ENCODE results near the gene TRAF3.

The TRAF3 gene

GRCh38 chr14:102931580-102932285 is 154.5 kb downstream of the TRAF3 start:
- no peak for DNase-seq (ENCODE audit: low read depth in 2 of 3, low spot score in 1 of 3)

GRCh38 chr14:102932484-102933248 is 155.4 kb downstream of the TRAF3 start:
- DNase-seq (ENCODE audit: low read depth in 2 of 3, low spot score in 1 of 3) = no peak

GRCh38 chr14:102933618-102934231 is 156.5 kb downstream of the TRAF3 start:
- DNase-seq (ENCODE audit: low read depth in 2 of 3, low spot score in 1 of 3) = no peak

DNA sequence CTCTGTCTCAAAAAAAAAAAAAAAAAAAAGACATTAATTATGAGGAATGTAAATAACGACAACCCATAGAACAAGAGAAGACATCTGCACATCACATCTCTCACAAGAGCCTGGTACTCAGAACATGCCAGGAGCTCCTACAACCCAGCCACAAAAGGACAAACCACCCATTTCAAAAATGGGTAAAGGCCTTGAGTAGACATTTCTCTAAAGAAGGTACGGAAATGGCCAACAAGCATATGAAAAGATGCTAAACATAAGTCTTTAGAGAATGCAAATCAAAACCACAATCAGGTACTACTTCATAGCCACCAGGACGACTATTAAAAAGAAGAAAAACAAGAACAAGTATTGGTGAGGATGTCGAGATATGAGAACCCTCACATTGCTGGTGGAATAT is 158.5 kb downstream of the TRAF3 start:
- no peak for DNase-seq (ENCODE audit: low read depth in 2 of 3, low spot score in 1 of 3)

DNA sequence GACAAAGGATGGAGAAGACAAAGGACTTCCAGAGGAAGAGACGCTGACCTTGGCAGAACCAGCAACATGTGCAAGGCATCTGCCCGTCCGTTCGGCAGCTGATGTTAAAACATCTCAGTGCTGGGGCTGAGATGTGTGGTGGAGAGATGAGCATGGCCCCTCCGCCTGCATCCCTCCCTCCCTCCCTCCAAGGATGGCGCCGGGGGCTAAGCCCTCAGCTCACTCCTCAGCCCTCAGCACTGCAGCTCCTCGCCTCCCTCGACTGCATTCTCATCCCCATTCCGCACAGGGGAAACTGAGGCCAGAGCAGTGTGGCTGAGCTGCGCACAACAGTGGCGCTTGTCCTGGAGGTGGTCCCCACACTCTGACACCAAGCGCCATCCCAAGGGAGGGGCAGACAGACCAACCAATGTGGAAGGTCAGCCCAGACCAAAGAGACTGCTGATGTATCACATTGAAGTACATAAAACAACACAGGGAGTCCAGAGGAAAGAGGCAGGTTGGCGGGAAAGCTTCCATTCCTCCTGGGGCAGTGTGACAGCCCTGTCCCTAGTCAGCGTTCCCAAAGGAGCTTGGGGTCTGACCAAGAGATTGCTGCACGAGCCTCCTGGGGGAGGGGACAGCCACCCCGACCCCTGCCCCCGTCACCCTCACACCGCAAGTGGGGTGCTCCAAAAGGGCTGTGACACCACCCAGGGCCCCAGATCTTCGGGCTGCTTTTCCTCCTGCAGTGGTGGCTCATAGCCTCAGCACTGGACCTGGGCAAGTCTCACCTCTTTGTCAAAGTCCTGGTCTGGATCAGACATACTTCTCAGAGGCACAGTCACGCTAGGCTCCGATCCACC is 160.3 kb downstream of the TRAF3 start:
- no peak for DNase-seq (ENCODE audit: low read depth in 2 of 3, low spot score in 1 of 3)

GRCh38 chr14:102938191-102938590 is 160.9 kb downstream of the TRAF3 start:
- DNase-seq (ENCODE audit: low read depth in 2 of 3, low spot score in 1 of 3) = no peak

- no peak for DNase-seq (ENCODE audit: low read depth in 2 of 3, low spot score in 1 of 3)
Measured at GRCh38 chr14:102939329-102939728, 162.1 kb downstream of the TRAF3 start.

DNA sequence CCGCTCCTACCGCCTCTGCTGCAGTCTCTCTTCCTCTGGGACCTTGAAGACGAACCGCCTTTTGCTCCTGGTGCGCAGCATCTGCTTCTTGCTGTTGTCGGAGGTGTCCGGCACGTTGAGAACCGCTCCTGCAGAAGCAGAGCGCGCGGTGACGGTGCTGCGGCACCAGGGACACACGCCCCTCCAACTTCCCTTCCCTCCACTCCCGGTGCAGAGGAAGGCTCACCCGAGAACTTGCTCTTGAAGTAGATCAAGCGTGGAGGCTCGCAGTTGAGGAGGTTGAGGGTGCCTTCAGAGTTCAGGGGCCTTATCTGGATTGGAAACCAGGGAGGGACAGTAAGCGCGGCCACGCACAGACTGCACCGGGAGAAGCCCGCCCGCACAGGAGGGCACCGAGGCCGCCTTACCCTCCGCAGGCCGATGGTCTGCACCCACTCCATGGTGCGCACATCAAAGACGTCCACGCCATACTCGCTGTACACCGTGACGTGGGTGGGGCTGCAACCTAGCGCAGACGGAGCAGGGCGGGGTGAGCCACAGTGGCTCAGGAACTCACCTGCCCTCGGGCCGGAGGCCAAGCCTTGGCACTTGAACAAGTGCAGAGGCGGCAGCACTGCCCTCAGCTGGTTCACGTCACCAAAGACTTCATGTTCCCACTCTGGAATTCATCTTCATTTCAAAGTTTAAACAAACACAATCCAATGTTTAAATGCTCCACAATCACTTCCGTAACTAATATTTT is 162.7 kb downstream of the TRAF3 start:
- DNase-seq (ENCODE audit: low read depth in 2 of 3, low spot score in 1 of 3) = no peak

GRCh38 chr14:102940729-102941362 is 163.6 kb downstream of the TRAF3 start:
- DNase-seq (ENCODE audit: low read depth in 2 of 3, low spot score in 1 of 3) = no peak

- DNase-seq (ENCODE audit: low read depth in 2 of 3, low spot score in 1 of 3) = no peak
Measured at GRCh38 chr14:102941419-102942011, 164.3 kb downstream of the TRAF3 start.

DNA sequence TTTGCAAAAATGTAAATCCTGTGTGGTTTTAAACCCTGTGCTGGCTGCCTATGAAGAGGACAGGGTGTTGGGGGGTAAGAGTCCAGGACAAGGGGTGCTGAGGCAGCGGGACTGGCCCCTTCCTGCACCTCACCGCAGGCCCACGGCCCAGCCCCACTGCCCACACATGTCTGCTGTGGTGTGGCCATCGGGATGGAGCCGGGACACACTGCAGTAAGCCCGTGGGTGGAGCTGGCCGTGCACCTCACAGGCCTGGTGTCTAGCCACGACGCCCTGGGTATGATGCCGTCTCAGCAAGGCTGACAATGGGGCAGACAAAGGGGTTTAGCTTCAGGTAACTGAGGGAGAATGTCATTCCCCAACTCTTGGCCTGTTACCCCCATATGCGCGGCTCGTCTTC is 164.8 kb downstream of the TRAF3 start:
- no peak for DNase-seq (ENCODE audit: low read depth in 2 of 3, low spot score in 1 of 3)

DNA sequence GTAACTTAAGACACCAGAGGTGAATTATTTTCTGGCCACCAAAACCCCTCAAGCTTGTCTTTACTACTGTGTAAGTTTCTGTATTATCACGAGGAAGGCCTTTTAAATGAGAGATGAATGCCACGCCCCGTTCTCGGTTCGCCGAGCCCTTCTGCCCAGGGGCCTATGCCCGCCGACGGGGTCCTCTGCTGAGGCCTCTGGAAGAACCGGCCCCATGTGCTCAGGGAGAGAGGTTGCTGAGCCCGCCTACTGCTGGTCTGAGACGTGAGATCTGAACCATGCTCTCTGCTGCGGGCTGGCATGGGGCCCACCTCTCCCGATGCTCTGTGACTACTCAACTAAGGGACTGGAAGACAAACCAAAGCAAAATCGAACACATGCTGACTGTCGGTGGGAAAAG is 166.2 kb downstream of the TRAF3 start:
- no peak for DNase-seq (ENCODE audit: low read depth in 2 of 3, low spot score in 1 of 3)

- no peak for DNase-seq (ENCODE audit: low read depth in 2 of 3, low spot score in 1 of 3)
Measured at GRCh38 chr14:102943979-102944378, 166.7 kb downstream of the TRAF3 start.

- no peak for DNase-seq (ENCODE audit: low read depth in 2 of 3, low spot score in 1 of 3)
Measured at GRCh38 chr14:102944448-102945330, 167.4 kb downstream of the TRAF3 start.

GRCh38 chr14:102945346-102946130 is 168.3 kb downstream of the TRAF3 start:
- DNase-seq (ENCODE audit: low read depth in 2 of 3, low spot score in 1 of 3) = no peak

- no peak for DNase-seq (ENCODE audit: low read depth in 2 of 3, low spot score in 1 of 3)
Measured at GRCh38 chr14:102947321-102948103, 170.3 kb downstream of the TRAF3 start.

DNA sequence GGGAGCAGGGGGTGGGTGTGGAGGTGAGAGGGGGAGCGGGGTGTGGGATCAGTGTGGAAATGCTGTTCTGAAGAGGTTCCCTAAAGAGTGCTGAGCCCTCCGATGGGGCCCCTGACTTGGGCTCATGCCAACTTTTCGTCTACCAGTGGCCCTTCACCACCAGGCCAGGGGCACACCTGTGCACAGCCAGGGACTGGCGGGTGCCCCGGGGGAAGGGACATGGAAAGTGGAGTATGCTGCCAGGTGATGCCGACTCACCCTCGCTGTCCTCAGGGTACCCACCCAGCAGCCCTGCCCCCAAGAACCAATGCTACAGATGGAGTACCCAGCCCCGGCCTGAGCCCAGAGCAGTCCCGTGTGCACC is 171.4 kb downstream of the TRAF3 start:
- DNase-seq (ENCODE audit: low read depth in 2 of 3, low spot score in 1 of 3) = no peak

Data from stimulated activated CD4-positive, alpha-beta T cell treated with anti-CD3 and anti-CD28 coated beads, Interleukin-12 subunit alpha, Interleukin-12 subunit beta, amount 100 ng/mL, for 48 hours (primary cell).